Measurements from ENCODE around the gene NDUFA13.

DNA sequence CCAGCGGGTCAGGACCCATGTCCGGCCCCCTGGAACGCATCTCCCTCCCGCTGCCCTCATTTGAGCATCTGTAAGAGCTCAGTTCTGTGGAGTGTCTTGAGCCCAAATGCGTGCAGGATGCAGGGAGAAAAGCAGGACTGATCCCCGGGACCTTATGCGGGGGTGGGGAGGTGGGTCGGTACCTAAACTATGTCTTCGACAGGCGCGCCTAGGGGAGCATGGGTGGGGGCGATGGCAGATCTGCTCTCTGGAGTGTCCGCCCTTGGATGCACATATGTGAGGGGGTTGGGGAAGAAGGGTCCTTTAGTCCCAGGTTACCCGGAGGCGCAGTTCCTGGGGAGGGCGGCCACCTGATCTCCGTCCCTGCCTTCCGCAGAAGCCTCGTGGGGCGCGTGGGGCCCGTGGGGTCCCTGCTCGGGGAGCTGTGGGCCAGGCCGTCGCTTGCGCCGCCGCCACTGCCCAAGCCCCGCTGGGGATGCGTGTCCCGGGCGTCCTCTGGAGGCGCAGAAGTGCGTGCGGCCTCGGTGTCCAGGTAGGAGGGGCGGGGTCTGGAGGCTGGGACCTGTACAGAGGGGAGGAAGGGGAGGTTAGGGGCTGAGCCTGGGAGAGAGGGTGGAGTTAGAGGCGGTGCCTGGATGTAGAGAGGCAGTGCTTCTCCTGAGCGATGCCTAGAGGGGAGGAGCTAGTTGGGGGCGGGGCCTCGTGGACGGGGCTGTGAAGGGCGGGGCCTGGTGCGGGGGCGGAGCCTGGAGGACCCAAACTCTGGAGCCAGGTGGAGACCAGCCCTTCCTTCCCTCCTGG, 24.9 kb downstream of the NDUFA13 start:
- TF ChIP-seq, protein P1, sequence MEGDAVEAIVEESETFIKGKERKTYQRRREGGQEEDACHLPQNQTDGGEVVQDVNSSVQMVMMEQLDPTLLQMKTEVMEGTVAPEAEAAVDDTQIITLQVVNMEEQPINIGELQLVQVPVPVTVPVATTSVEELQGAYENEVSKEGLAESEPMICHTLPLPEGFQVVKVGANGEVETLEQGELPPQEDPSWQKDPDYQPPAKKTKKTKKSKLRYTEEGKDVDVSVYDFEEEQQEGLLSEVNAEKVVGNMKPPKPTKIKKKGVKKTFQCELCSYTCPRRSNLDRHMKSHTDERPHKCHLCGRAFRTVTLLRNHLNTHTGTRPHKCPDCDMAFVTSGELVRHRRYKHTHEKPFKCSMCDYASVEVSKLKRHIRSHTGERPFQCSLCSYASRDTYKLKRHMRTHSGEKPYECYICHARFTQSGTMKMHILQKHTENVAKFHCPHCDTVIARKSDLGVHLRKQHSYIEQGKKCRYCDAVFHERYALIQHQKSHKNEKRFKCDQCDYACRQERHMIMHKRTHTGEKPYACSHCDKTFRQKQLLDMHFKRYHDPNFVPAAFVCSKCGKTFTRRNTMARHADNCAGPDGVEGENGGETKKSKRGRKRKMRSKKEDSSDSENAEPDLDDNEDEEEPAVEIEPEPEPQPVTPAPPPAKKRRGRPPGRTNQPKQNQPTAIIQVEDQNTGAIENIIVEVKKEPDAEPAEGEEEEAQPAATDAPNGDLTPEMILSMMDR (IDR thresholded peaks at IDR 0.05): no peak
- TF ChIP-seq POLR2A (IDR thresholded peaks at IDR 0.05): no peak

All from heart left ventricle (tissue), 13 donors.